Transverse colon (tissue), 4 donors: ENCODE measurements around the gene ALOX15B. TPM values are rescaled to one million over a fixed set of nuclear protein-coding genes. Genes with fewer than 3 reads are reported as not detected.

Experiments
- DNase-seq: peaks from one replicate; pipeline ENCODE4 v3.0.0-alpha.2; 2019
- H3K27ac ChIP-seq, 4 donors: fragments of 200-600 bp; sonication (generic); 2 replicates each; pipeline ENCODE4 v1.5.1; 2016 to 2018; ENCODE audit warnings: inconsistent platforms in 4 of 4
- H3K27me3 ChIP-seq: fragments of 200-600 bp; sonication (generic); 2 replicates; pipeline ENCODE4 v1.5.1; 2017; ENCODE audit warnings: inconsistent platforms
- H3K36me3 ChIP-seq, 4 donors: fragments of 200-600 bp; sonication (generic); 2 replicates each; pipeline ENCODE4 v1.5.1; 2017 to 2019; ENCODE audit warnings: inconsistent platforms in 4 of 4
- H3K4me1 ChIP-seq, 4 donors: fragments of 200-600 bp; sonication (generic); 2 replicates each; pipeline ENCODE4 v1.5.1; 2017 to 2020; ENCODE audit warnings: inconsistent platforms in 4 of 4
- H3K4me3 ChIP-seq, 4 donors: fragments of 200-600 bp; sonication (generic); 1 replicate in 1 of 4; 2 replicates in 3 of 4; pipeline versions ENCODE4 v1.5.1 to v1.6.1; 2017 to 2019; ENCODE audit warnings: inconsistent platforms in 4 of 4
- H3K9me3 ChIP-seq, 2 donors: fragments of 200-600 bp; sonication (generic); 2 replicates each; pipeline ENCODE4 v1.5.1; 2017 to 2019; ENCODE audit warnings: inconsistent platforms in 2 of 2
- CTCF ChIP-seq, 5 experiments: fragments of 200-600 bp in 3 of 5; fragments of 450-650 bp in 2 of 5; sonication (generic) in 3 of 5; IDR thresholded peaks; 1 replicate in 2 of 5; 2 replicates in 3 of 5; pipeline ENCODE4 v1.5.1; 2016 to 2017; ENCODE audit warnings: antibody characterized with exemption in 5 of 5, inconsistent platforms in 3 of 5, mild to moderate bottlenecking in 2 of 5, moderate library complexity in 1 of 5
- EP300 ChIP-seq: sonication (generic); formaldehyde crosslinking; IDR thresholded peaks from one replicate; pipeline ENCODE4 v1.6.1; 2017; ENCODE audit warnings: antibody characterized with exemption, low read depth
- POLR2A ChIP-seq: fragments of 450-650 bp; IDR thresholded peaks from one replicate; pipeline ENCODE4 v1.6.1; 2016; ENCODE audit warnings: antibody characterized with exemption, mild to moderate bottlenecking, moderate library complexity
- POLR2AphosphoS5 ChIP-seq, 3 donors: sonication (generic); formaldehyde crosslinking; IDR thresholded peaks; one replicate each; pipeline ENCODE4 v1.6.1; 2016; ENCODE audit warnings: antibody characterized with exemption in 3 of 3
- WGBS, 2 donors: methylation state at CpG; one replicate each; pipeline ENCODE4 v1.1.5; 2018; ENCODE audit warnings: low coverage in 1 of 2; 5-methylcytosine and 5-hydroxymethylcytosine counted together
- in situ Hi-C, 4 donors: fragments of 200-750 bp; cut with MboI; loops; one replicate each; pipeline versions ENCODE4 v1.15.0 to v1.15.1; 2017; ENCODE audit warnings: low sequenced_read_pairs in 3 of 4, low pct_ligation_motif_present in 1 of 4, low pct_unique_long_range_greater_than_20kb in 1 of 4
- intact Hi-C: fragments of 100-400 bp; cut with DNase I; formaldehyde crosslinking; loops from one replicate; pipeline ENCODE4 v1.15.1; 2023; ENCODE audit warnings: low total_unique reads
- total RNA-seq, 4 donors: library from RNA; depleted of rRNA; stranded (reverse); fragments of >200 nt; gene quantifications; one replicate each; pipeline ENCODE4 v1.1.0, GENCODE V29; 2016

Gene ALOX15B
- total RNA-seq, 4 donors from 2014 or later = 3.3 to 44.4 (median 5.4) TPM

GRCh38 chr17:8056232-8056975 lies 17.5 kb downstream of the ALOX15B start:
- in situ Hi-C loops (no loop called here), intact Hi-C loops (no loop called here)
- H3K36me3 ChIP-seq = no peaks in the 10 kb centered on the region
- WGBS, 2 donors = 44 to 50% methylated on average over 11 to 14 of the region's 14 CpGs
- H3K9me3 ChIP-seq = no peaks in the 10 kb centered on the region
- H3K27me3 ChIP-seq = peaks cover 48% of the 10 kb centered on the region
- TF ChIP-seq POLR2A (no peak), EP300 (no peak), POLR2AphosphoS5 (IDR thresholded peaks at IDR 0.05) (peak in 2 of 3 donors; percentile 6 to 8), CTCF (IDR thresholded peaks at IDR 0.05) (no peak)
- peak; percentile 57 for DNase-seq
- H3K4me3 ChIP-seq = no peak overlapping the region
- H3K27ac ChIP-seq = peak overlapping the region; percentile 33 to 55 (median 38)
- peaks cover 0 to 15% (median 0%) of the 10 kb centered on the region in 4 donors for H3K4me1 ChIP-seq

GRCh38 chr17:8056976-8057625 lies 18.2 kb downstream of the ALOX15B start:
- intact Hi-C loops = no loop called here

GRCh38 chr17:8057691-8058114 lies 18.8 kb downstream of the ALOX15B start:
- intact Hi-C loops = no loop called here

More at GRCh38 chr17:8056976-8057625, 18.2 kb downstream of the ALOX15B start:
- in situ Hi-C loops = no loop called here
- Histone ChIP-seq H3K27me3 (peaks cover 55% of the 10 kb centered on the region), H3K27ac (peak overlapping the region; percentile 30 to 37 (median 34)), H3K36me3 (no peaks in the 10 kb centered on the region), H3K4me1 (peaks cover 0 to 20% (median 2%) of the 10 kb centered on the region in 4 donors), H3K9me3 (no peaks in the 10 kb centered on the region), H3K4me3 (no peak overlapping the region)
- WGBS, 2 donors = 55 to 63% methylated on average over 10 to 17 of the region's 17 CpGs
- no peak for DNase-seq
- TF ChIP-seq POLR2AphosphoS5 (IDR thresholded peaks at IDR 0.05) (no peak), POLR2A (no peak), EP300 (no peak), CTCF (IDR thresholded peaks at IDR 0.05) (no peak)

More at GRCh38 chr17:8057691-8058114, 18.8 kb downstream of the ALOX15B start:
- no peak overlapping the region for H3K4me3 ChIP-seq
- H3K9me3 ChIP-seq = no peaks in the 10 kb centered on the region
- H3K4me1 ChIP-seq = peaks cover 0 to 26% (median 6%) of the 10 kb centered on the region in 4 donors
- peaks cover 61% of the 10 kb centered on the region for H3K27me3 ChIP-seq
- 10 to 11% methylated on average over 11 to 14 of the region's 14 CpGs for WGBS, 2 donors
- TF ChIP-seq EP300 (no peak), CTCF (IDR thresholded peaks at IDR 0.05) (peak; percentile 71 to 77 (median 74))
- in situ Hi-C loops = no loop called here
- DNase-seq = no peak
- H3K27ac ChIP-seq = no peak overlapping the region
- H3K36me3 ChIP-seq = no peaks in the 10 kb centered on the region
